Stimulated activated naive CD8-positive, alpha-beta T cell treated with anti-CD3 and anti-CD28 coated beads, Interleukin-15, amount 100 ng/mL, for 72 hours (primary cell): ENCODE results near the gene NLRP12.
"Not testable (repeated sequence)": the region's sequence is repeated elsewhere in the genome, so short reads cannot be mapped to it uniquely, and the experiment has no call there.

Source experiments
- ATAC-seq: fragments of 150-1000 bp; cut with Tn5 transposase; 2 replicates; pipeline ENCODE4 v1.10.0; 2021; ENCODE audit warnings: mild to moderate bottlenecking, moderate library complexity
- DNase-seq, 2 donors: peaks; one replicate each; pipeline ENCODE4 v3.0.0; 2021 to 2022
- H3K27ac Mint-ChIP-seq, 2 donors: one replicate each; pipeline ENCODE4 v1.8.0; 2022; ENCODE audit warnings: mild to moderate bottlenecking in 2 of 2, mixed read lengths in 2 of 2, moderate library complexity in 2 of 2
- H3K27me3 Mint-ChIP-seq: one replicate; pipeline ENCODE4 v1.8.0; 2022; ENCODE audit warnings: mixed read lengths
- H3K4me1 Mint-ChIP-seq: one replicate; pipeline ENCODE4 v1.8.0; 2022; ENCODE audit warnings: mild to moderate bottlenecking, mixed read lengths
- H3K4me3 Mint-ChIP-seq, 2 donors: one replicate each; pipeline ENCODE4 v1.8.0; 2022; ENCODE audit warnings: mild to moderate bottlenecking in 2 of 2, mixed read lengths in 2 of 2, moderate library complexity in 1 of 2
- H3K9me3 Mint-ChIP-seq, 2 donors: one replicate each; pipeline ENCODE4 v1.8.0; 2022; ENCODE audit warnings: mixed read lengths in 2 of 2

NLRP12 gene

DNA sequence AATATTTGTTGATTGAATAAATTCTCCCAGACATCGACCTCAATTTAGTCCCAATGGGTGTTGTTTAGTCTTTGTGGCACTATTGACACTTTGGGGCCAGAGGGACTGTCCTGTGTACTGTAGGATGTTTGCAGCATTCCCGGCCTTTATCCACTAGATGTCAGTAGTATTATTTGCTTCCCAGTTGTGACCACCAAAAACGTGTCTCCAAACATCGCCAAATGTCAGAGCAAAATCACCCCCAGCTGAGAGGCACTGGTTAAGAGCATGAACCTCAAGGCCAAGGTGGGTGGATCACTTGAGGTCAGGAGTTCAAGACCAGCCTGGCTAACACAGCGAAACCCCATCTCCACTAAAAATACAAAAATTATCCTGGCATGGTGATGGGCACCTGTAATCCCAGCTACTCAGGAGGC, 15.4 kb downstream of the NLRP12 start:
- H3K27ac Mint-ChIP-seq: no peak overlapping the region
- H3K9me3 Mint-ChIP-seq: no peaks in the 10 kb centered on the region
- no peak for DNase-seq
- no peaks in the 10 kb centered on the region for H3K27me3 Mint-ChIP-seq
- H3K4me3 Mint-ChIP-seq: no peak overlapping the region
- ATAC-seq: no peak
- no peaks in the 10 kb centered on the region for H3K4me1 Mint-ChIP-seq

DNA sequence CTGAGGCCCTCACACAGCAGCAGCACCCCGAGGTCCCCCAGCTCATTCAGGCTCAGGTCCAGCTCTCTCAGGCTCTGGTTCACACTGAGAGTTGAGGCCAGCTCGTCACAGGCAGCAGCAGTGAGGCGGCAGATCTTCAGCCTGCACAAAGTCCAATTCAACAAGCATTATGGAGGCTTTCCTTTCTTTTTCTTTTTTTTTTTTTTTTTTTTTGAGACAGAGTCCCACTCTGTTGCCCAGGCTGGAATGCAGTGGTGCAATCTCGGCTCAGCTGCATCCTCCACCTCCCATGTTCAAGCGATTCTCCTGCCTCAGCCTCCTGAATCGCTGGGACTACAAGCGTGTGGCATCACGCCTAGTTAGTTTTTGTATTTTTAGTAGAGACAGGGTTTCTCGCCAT, 22.9 kb downstream of the NLRP12 start:
- H3K9me3 Mint-ChIP-seq: no peaks in the 10 kb centered on the region

DNA sequence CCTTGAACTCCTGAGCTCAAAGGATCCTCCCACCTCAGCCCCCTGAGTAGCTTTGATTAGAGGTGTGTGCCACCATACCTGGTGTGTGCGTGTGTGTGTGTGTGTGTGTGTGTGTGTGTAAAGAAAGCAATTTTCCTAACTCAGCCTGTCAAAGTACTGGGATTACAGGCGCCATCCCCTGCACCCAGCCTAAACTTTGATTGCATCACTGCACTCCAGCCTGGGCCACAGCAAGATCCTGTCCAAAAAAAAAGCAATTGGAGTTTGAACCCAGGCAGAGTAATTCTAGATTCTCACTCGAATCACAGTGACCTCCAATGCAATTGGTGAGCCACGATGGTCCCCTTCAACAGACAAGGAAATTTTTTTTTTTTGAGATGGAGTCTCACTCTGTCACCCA, 29.1 kb downstream of the NLRP12 start:
- Mint-ChIP-seq H3K4me1 (no peaks in the 10 kb centered on the region), H3K9me3 (no peaks in the 10 kb centered on the region), H3K27ac (no peak overlapping the region), H3K4me3 (no peak overlapping the region), H3K27me3 (peaks cover 6% of the 10 kb centered on the region)
- DNase-seq (no peak), ATAC-seq (no peak)

More for the DNA sequence above, 22.9 kb downstream of the NLRP12 start:
- Mint-ChIP-seq H3K27me3 (peaks cover 6% of the 10 kb centered on the region), H3K27ac (no peak overlapping the region), H3K4me3 (no peak overlapping the region), H3K4me1 (no peaks in the 10 kb centered on the region)
- no peak for DNase-seq
- no peak for ATAC-seq

DNA sequence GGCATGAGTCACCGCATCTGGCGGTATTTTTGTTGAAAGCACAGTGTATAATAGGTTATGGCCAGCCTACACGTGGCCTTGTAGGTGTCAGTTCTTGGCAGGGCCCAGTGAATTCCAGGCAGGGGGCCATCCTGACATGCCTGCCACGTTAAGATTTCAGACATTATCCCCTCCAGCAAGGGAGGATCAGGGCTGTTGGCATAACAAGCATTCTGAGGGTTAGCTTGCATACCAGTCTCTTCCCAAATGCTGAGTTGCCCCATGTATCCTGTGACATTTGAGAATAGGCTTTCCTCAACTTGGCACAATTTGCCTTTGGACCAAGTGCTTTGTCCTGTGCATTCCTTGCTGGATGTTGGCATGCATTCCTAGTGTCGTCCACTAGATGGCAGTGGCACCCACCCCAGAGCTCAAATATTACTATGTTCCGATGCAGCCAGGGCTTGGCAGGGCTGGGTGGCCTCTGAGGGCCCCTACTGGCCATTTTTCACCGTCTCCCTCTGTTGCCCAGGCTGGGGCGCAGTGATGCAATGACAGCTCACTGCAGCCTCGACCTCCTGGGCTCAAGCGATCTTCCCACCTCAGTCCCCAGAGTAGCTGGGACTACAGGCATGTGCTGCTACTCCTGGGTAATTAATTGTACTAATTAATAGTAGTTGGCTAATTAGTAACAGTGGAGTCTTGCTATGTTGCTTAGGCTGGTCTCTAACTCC, 31.2 kb downstream of the NLRP12 start:
- ATAC-seq: peak; percentile 100
- no peak overlapping the region for H3K4me3 Mint-ChIP-seq
- DNase-seq: peak; percentile 79 to 84
- H3K27ac Mint-ChIP-seq: no peak overlapping the region
- no peaks in the 10 kb centered on the region for H3K9me3 Mint-ChIP-seq
- no peaks in the 10 kb centered on the region for H3K27me3 Mint-ChIP-seq
- H3K4me1 Mint-ChIP-seq: no peaks in the 10 kb centered on the region

DNA sequence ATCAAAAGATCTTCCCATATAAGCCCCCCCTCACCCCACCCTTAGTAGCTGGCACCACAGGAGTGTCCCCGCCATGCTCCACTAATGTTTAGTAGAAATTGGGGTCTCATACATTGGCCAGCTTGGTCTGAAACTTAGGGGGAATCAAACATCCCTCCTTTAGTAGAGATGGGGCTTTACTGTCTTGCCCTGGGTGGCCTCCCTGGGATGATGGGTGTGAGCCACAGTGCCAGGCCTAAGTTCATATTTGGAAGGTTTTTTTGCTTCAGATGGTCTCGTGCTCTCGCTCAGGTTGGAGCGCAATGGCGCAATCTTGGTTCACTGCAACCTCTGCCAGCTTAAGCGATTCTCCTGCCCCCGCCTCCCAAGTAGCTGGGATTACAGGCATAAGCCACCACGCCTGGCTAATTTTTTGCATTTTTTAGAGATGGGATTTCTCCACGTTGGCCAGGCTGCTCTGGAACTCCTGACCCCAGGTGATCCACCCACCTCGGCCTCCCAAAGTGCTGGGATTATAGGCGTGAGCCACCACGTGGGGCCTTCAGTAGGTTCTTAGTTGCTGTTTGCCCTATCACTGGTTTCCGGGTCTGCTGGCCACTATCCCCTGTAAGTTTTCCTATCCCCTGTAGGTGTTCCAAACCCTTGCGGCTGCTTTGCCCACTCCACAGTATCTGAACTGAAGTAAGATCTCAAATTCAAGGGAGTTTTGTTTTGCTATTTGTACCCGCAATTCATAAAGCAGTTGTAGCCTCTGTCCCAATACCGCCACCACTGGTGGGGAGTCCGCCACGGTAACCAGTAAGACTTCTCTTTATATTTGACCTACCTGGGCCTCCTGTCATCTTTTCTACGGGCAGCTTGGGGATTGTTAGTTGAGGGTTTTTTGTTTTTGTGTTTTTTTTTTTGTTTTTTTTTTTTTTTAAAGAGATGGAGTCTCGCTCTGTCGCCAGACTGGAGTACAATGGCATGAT, 34.1 kb downstream of the NLRP12 start:
- H3K27ac Mint-ChIP-seq: no peak overlapping the region
- H3K27me3 Mint-ChIP-seq: no peaks in the 10 kb centered on the region
- DNase-seq (no peak), ATAC-seq (no peak)
- H3K4me3 Mint-ChIP-seq: no peak overlapping the region
- no peaks in the 10 kb centered on the region for H3K9me3 Mint-ChIP-seq
- H3K4me1 Mint-ChIP-seq: peaks cover 7% of the 10 kb centered on the region

DNA sequence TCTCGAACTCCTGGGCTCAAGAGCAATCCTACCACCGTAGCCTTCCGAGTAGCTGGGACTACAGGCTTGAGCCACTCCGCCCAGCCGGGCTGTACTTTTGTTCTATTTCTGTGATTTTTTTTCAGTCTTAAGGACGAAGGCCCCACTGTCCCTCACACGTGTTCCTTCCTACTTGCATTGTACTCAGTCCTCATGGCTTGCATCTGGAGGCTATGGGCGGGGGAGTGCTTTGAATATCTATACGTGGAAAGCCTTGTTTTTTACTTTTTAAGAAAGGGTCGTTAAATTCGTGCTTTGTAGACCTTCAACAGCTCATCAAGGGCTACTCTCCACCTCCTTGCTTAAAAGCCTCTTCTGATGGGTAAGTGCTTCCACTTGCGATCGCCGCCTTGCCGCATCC, 36.8 kb downstream of the NLRP12 start:
- Mint-ChIP-seq H3K4me1 (peaks cover 7% of the 10 kb centered on the region), H3K27ac (no peak overlapping the region), H3K9me3 (no peaks in the 10 kb centered on the region), H3K4me3 (no peak overlapping the region), H3K27me3 (no peaks in the 10 kb centered on the region)
- ATAC-seq: no peak
- no peak for DNase-seq

DNA sequence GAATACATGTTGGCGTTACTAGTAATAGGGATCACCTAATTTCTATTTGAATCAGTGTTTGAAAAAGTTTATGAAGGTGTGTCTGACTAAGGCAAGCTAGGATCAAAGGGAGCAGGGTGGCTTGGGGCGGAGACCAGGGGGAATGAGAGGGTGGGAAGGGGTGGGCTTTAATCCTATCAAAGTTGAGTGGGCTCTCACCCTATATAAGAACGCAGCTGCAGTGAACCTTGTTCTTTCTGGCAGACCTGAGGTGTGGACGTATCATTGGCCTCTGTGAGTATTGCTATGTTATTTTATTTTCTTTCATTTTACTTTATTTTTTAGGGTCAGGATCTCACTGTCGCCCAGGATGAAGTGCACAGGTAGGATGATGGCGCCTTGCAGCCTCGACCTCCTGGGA, 37.4 kb downstream of the NLRP12 start:
- H3K4me1 Mint-ChIP-seq: peaks cover 7% of the 10 kb centered on the region
- no peak overlapping the region for H3K27ac Mint-ChIP-seq
- DNase-seq (no peak), ATAC-seq (no peak)
- no peaks in the 10 kb centered on the region for H3K9me3 Mint-ChIP-seq
- H3K27me3 Mint-ChIP-seq: no peaks in the 10 kb centered on the region
- H3K4me3 Mint-ChIP-seq: no peak overlapping the region

DNA sequence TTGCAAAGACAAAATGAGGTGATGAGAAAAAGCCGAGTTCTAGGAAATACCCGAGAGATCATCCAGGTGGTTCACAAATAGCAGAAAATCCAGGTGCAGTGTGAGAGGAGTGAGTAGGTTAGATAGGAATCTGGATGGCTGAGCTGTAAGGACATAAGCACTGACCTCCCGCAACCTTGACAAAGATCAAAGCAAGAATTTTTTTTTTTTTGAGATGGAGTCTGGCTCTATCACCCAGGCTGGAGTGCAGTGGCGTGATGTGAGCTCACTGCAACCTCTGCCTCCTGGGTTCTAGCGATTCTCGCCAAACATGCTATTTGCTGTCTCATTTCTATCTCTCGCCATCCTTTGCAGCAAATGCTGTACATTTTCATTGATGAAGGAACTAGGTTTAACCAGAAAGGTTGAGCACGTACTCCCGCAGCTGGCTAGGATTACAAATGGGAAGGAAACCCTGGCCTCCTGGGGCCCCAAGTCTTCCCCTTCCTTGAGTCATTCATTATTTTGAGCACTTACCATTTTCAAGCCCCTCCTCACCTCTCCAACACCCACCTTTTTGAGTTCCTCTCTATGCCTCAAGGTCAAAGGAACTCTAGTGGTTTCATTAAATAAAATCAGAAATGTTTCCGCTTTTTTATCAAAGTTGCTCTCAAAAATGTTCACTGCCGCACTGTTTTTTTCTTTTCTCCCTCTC, 38.8 kb downstream of the NLRP12 start:
- no peak overlapping the region for H3K27ac Mint-ChIP-seq
- no peak for ATAC-seq
- H3K4me3 Mint-ChIP-seq: no peak overlapping the region
- no peaks in the 10 kb centered on the region for H3K27me3 Mint-ChIP-seq
- peaks cover 7% of the 10 kb centered on the region for H3K4me1 Mint-ChIP-seq
- no peak for DNase-seq
- H3K9me3 Mint-ChIP-seq: no peaks in the 10 kb centered on the region

DNA sequence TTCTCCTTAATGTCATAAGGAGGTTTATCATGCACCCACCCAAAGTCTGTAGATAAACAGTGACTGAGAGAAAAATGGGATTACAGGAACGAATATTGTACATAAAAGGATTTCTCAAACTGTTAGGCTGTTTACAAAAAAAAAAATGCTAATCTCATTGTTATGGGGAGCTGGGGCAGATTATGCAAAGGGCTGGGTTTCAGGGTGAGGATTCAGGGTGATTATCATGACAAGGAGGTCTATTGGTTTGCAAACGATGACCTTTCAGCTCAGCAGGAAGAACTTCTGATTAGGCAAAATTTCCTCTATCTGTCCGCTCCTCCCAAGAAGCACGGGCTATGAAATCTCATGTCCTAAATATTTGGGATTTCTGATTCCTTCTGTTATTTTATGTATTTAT, 41.4 kb downstream of the NLRP12 start:
- Mint-ChIP-seq H3K4me1 (peaks cover 7% of the 10 kb centered on the region), H3K27me3 (no peaks in the 10 kb centered on the region), H3K27ac (no peak overlapping the region), H3K9me3 (no peaks in the 10 kb centered on the region), H3K4me3 (no peak overlapping the region)
- ATAC-seq: no peak
- no peak for DNase-seq

DNA sequence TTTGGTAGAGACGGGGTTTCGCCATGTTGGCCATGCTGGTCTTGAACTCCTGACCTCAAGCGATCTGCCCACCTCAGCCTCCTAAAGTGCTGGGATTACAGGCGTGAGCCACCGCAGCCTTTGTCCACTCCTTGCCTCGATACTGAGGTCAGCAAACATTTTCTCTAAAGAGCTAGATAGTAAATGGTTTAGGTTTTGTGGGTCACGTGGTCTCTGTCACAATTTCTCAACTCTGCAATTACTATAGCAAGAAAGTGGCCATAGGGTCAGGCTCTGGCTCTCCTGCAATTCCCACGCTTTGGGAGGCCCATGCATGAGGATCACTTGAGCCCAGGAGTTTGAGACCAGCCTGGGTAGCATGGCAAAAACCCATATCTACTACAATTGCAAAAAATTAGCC, 42.8 kb downstream of the NLRP12 start:
- not testable (repeated sequence) for ATAC-seq, H3K27ac Mint-ChIP-seq, H3K27me3 Mint-ChIP-seq, H3K4me1 Mint-ChIP-seq, H3K9me3 Mint-ChIP-seq, H3K4me3 Mint-ChIP-seq, DNase-seq

DNA sequence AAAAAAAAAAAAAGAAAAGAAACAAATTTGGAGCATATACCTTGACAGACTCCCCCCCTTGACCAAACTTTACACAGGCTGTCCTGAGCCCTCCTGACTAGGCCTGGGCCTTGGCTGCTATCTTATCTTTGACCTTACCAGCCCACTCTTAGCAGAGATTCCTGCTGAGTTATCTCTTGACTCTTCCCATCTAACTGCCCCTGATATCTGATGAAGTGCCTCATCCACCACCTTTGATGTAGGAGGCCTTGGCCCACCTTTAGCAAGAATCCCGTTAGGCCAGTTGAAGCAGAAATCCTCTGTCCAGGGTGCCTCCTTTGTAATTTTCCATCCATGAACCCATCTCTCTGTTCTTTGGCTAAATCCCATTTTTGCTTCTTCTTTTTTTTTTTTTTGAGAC, 43.6 kb downstream of the NLRP12 start:
- no peak for ATAC-seq
- H3K9me3 Mint-ChIP-seq: no peaks in the 10 kb centered on the region
- no peak overlapping the region for H3K27ac Mint-ChIP-seq
- H3K27me3 Mint-ChIP-seq: no peaks in the 10 kb centered on the region
- no peak overlapping the region for H3K4me3 Mint-ChIP-seq
- no peak for DNase-seq
- peaks cover 4% of the 10 kb centered on the region for H3K4me1 Mint-ChIP-seq

DNA sequence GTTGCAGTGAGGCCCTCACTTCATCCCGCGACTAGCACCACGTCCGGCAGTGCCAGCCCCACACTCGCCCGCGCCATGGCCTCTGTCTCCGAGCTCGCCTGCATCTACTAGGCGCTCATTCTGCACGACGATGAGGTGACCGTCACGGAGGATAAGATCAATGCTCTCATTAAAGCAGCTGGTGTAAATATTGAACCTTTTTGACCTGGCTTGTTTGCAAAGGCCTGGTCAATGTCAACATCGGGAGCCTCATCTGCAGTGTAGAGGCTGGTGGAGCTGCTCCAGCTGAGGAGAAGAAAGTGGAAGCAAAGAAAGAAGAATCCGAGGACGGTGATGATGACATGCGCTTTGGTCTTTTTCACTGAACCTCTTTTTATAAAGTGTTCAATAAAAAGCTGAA, 48.6 kb downstream of the NLRP12 start:
- H3K27me3 Mint-ChIP-seq: peaks cover 9% of the 10 kb centered on the region
- no peaks in the 10 kb centered on the region for H3K4me1 Mint-ChIP-seq
- DNase-seq (no peak), ATAC-seq (no peak)
- no peaks in the 10 kb centered on the region for H3K9me3 Mint-ChIP-seq
- no peak overlapping the region for H3K4me3 Mint-ChIP-seq
- no peak overlapping the region for H3K27ac Mint-ChIP-seq

DNA sequence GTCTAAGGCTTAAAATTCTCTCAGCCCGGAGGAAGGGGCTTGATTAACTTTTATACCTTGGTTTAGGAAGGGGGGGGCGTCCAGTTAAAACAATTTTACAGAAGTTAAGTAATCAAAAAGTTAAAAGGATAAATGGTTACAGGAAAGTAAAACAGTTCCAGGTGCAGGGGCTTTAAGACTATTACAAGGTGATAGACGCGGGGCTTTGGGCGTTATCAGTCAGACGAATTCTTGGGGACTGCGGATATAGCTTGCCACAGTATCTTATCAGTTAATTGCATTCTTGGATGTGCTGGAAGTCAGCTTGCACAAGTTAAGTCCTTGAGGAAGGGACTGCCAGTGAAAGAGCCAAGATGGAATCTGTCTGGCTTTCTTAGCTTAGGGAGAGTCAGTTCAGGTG, 49.6 kb downstream of the NLRP12 start:
- DNase-seq, H3K4me1 Mint-ChIP-seq, H3K9me3 Mint-ChIP-seq, ATAC-seq, H3K27me3 Mint-ChIP-seq, H3K27ac Mint-ChIP-seq, H3K4me3 Mint-ChIP-seq: not testable (repeated sequence)

DNA sequence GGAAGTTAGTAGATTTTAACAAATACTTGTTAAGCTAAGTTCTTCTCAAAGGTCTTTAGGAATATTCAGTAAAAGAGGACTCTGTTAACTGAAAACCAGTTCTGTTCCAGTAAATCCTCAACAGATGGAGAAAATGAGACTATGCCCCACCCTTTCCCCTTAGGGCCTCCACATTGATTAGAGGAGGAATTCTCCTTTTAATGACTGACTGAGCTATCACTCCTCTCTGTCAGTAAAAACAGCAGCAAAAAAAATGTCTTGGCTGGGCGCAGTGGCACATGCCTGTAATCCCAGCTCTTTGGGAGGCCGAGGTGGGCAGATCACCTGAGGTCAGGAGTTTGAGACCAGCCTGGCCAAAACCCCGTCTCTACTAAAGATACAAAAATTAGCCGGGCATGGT, 50.1 kb downstream of the NLRP12 start:
- Mint-ChIP-seq H3K27me3 (peaks cover 9% of the 10 kb centered on the region), H3K4me3 (no peak overlapping the region), H3K9me3 (no peaks in the 10 kb centered on the region), H3K27ac (no peak overlapping the region), H3K4me1 (no peaks in the 10 kb centered on the region)
- no peak for ATAC-seq
- DNase-seq: no peak

DNA sequence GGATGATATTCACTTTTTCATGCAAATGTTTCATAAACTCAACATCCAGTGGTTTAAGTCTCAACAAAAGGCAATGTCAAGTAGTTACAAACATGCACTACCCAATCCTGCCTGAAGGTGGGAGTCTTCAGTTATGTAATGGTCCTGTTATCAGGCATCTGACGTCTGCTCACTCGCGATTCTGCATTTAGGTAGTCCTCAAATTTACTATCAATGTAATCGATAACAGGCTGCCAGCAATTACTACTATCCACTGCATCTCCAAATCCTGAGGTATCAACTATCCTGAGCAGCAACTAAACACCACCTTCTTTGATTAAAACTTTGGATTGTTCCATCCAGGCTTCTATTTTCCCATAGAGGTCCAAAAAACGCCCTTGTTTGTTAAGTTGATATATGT, 51.2 kb downstream of the NLRP12 start:
- DNase-seq: peak; percentile 40 to 43

DNA sequence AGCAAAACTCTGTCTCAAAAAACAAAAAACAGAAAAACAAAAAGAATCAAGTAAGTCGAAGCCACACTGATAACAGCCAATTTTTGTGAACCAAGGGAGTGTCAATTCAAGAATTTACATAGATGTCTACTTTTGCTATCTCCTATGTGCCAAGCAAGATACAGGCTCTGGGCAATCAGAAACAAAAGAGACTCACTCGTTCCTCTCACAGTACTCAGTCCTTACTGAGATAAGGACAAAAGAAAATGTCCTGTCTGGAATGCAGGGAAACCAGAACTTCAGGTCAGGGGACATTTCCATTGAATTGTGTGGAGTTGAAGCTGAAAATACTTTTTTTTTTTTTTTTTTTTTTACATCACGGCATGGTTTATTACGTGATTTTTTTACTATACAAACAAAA, 53.0 kb downstream of the NLRP12 start:
- Mint-ChIP-seq H3K27ac (no peak overlapping the region), H3K27me3 (peaks cover 17% of the 10 kb centered on the region), H3K9me3 (no peaks in the 10 kb centered on the region), H3K4me3 (no peak overlapping the region), H3K4me1 (no peaks in the 10 kb centered on the region)
- ATAC-seq: no peak
- no peak for DNase-seq

More for the DNA sequence above, 51.2 kb downstream of the NLRP12 start:
- Mint-ChIP-seq H3K9me3 (no peaks in the 10 kb centered on the region), H3K4me3 (no peak overlapping the region), H3K27me3 (peaks cover 9% of the 10 kb centered on the region), H3K4me1 (no peaks in the 10 kb centered on the region), H3K27ac (peak overlapping the region in 1 of 2 donors; percentile 36)
- ATAC-seq: no peak
